Fibroblast of mammary gland (primary cell): ENCODE data around the gene PIGO.

ENCODE experiments used
- DNase-seq: peaks from one replicate; pipeline ENCODE4 v3.0.0-alpha.2; 2010; ENCODE audit warnings: low read depth
- H3K4me3 ChIP-seq: 2 replicates; pipeline ENCODE4 v1.5.1; 2011; ENCODE audit warnings: low read depth, mild to moderate bottlenecking, low read length, moderate library complexity; ENCODE audit not compliant: control insufficient read depth
- TF ChIP-seq, protein P1 (sequence below): conservative IDR thresholded peaks from 2 replicates; pipeline ENCODE4 v1.5.1; 2011; ENCODE audit warnings: low read depth, low read length, inconsistent platforms; ENCODE audit not compliant: control insufficient read depth, insufficient read depth

PIGO gene

DNA sequence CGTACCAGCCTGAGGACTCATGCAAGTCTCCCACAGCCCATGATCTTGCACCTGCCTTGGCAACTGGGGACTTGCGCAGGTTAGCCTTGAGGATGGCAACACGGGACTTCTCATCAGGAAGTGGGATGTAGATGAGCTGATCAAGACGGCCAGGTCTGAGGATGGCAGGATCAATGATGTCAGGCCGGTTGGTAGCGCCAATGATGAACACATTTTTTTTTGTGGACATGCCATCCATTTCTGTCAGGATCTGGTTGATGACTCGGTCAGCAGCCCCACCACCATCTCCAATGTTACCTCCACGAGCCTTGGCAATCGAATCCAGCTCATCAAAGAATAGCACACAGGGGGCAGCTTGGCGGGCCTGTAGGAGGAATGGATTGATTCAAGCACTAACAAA is 37.0 kb downstream of the PIGO start:
- no peak for DNase-seq
- no peak overlapping the region for H3K4me3 ChIP-seq
- TF ChIP-seq, protein P1, sequence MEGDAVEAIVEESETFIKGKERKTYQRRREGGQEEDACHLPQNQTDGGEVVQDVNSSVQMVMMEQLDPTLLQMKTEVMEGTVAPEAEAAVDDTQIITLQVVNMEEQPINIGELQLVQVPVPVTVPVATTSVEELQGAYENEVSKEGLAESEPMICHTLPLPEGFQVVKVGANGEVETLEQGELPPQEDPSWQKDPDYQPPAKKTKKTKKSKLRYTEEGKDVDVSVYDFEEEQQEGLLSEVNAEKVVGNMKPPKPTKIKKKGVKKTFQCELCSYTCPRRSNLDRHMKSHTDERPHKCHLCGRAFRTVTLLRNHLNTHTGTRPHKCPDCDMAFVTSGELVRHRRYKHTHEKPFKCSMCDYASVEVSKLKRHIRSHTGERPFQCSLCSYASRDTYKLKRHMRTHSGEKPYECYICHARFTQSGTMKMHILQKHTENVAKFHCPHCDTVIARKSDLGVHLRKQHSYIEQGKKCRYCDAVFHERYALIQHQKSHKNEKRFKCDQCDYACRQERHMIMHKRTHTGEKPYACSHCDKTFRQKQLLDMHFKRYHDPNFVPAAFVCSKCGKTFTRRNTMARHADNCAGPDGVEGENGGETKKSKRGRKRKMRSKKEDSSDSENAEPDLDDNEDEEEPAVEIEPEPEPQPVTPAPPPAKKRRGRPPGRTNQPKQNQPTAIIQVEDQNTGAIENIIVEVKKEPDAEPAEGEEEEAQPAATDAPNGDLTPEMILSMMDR: no peak

DNA sequence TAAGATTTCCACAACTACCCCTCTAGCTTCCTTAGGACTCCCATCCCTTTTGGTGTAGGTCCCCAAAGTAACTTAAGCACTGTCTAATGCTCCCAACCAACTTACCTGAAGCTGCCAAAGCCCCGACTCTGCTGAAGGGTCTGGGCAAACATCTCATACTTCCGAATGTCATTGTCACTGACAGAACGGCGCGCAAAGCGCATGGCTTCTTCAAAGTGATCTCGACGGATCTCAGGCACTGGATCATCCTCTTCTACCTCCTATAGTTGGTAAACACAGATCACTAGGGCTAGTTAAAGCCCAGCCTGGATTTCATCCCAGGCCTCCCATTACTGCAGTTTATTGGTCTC is 39.1 kb downstream of the PIGO start:
- DNase-seq: no peak
- TF ChIP-seq, protein P1: no peak
- no peak overlapping the region for H3K4me3 ChIP-seq

DNA sequence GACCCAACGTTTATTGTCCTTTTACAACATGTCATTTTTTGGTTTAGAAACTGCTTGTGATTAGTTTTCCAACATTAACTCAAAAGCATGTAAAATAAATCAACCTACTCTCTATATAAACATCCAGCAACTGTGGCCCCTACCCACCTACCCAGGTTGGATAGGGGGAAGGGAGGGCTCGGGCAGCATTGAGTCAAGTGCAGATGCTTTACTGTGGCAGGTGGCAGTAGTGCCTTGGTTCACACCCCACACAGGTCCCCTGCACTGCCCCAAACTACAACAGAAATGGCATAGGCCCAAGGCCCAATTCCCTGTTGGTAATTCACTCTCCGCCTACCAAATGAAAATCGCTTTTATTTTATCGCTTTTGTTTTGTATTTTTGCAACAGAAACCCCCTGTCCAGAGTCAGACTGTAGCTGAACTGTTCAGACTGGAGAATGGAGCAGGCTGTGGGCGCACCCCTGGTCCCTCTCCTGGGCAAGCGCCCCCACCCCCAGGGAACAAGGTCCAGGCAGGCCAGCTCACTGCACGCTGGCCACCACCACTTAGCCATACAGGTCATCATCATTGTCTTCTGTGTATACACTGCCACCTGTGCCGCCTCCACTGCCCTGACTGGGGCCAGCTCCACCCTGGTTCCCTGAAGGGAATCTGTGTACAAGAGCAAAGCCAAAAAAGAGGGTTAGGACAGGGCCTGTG is 39.7 kb downstream of the PIGO start:
- no peak for DNase-seq
- no peak overlapping the region for H3K4me3 ChIP-seq
- TF ChIP-seq, protein P1: no peak

DNA sequence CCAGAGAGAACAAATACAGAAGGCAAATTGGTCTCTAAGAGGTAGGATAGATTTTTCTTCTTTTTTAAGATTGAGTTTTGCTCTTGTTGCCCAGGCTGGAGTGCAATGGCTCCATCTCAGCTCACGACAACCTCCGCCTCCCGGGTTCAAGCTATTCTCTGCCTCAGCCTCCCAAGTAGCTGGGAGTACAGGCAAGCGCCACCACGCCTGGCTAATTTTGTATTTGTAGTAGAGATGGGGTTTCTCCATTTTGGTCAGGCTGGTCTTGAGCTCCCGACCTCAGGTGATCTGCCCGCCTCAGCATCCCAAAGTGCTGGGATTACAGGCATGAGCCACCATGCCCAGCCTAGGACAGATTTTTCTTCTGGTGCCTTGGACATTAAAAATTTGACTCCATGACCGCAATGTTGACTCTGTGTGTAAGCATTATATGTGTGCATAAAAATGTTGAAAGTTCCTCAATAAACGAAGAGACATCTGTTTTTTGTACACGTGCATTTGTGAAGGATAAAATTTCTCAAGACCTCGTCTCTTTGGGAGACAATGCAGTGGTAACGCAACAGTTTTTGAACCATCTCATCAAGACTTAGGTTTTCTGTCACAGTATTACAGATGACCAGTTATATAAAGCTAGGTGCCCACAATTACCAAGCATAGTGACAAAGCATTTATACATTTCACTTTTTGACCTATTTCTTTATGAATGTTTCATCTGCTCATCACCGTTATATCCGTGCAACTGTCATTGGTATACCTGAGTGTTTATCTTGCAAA is 41.3 kb downstream of the PIGO start:
- TF ChIP-seq, protein P1: no peak
- H3K4me3 ChIP-seq: no peak overlapping the region
- DNase-seq: no peak

DNA sequence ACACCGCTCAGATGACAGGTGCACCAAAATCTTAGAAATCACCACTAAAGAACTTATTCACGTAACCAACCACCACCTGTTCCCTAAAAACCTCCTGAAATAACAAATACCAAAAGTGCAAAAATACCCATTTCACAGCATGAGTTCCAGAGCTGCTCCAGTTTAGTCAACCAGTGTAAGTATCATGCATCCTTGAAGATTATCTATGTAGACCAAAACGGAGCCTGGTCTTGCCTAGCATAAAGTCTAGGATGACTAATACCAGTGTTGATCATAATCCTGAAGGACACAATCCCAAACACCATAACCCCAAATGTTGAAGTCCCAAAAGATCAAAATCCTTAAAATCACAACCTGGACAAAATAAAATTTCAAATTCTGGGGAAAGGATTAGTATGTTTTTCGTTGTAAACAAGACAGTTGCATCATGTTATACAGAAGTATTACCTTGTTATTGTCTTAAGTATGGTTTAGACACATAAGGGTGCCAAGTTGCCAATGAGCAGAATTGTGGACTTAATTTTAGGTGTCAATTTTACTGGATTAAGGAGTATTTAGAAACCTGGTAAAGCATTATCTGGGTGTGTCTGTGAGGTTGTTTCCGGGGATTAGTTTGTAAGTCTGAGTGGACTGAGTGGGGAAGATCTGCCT is 42.1 kb downstream of the PIGO start:
- H3K4me3 ChIP-seq: no peak overlapping the region
- TF ChIP-seq, protein P1: no peak
- no peak for DNase-seq

DNA sequence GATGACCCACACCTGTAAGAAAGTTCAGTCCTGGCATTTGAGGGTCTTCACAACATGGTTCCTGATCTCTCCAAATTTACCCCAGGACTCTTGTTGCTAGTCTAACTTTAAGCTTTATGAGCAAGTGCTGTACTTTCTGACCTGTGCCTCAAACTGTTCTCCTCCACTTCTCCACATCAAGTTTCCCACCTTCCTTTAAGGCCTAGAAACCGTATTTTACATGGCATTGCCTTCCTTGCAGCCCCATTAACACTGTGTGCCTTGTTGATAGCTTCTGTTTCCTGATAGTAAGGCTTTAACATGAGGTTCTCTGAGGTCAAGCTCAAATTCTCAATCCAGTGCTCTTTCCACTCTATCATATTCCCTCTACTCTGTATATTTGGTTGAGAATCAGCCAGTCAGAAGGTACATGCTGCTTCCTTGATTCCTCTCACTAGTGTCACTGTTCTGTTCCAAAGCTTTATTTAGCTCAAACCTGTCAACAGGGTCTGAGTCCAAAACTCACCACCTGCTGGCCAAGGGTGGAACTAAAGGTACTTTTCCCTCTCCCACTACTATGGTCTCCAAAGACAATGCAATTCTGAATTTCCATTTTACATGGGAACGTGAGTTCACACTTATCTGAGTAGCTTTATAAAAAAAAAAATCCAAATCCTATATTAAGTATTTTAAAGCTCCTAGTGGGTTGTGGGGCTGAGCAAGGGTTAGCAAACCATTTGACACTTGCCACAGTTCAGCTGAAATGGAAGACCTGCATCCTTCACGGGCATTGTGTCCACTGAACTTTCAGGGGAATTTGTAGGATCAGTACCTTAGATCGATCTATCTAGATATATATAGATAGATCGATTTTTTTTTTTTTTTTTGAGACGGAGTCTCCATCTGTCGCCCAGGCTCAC is 45.1 kb downstream of the PIGO start:
- H3K4me3 ChIP-seq: no peak overlapping the region
- DNase-seq: peak; percentile 63
- TF ChIP-seq, protein P1: peak; percentile 75
